Measurements from ENCODE around the gene COL11A1. TPM values are rescaled to one million over a fixed set of nuclear protein-coding genes. Genes with fewer than 3 reads are reported as not detected.

The COL11A1 gene
- total and polyA plus RNA-seq, 2 experiments from 2014 or later = 12.3 to 12.5 TPM

DNA sequence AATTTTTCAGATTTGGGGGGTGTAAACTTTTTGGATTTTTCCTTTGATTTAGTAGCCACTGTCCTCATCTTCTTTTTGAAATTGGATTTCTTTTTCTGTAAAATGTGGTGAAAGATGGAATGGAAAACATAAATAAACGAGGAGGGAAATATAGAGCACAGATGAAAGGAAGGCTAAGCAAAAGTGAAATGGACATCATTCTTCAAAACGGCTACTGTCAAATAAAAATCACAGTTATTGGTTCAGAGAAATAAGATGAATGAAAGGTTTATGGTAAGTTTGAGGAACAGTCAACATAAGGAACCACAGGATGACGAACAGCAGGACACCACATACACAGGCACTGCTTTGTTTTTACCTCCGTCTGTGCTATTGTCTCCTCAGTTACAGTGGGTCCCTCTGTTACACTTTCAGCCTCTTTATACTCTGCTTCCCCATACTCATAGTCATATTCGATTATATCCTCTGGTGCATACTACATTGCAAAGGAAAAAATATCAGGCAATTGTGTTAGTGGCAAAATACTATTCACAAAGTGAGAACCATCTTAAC is 82.4 kb downstream of the COL11A1 start (continued):
- no peak for TF ChIP-seq CREB1 (CRISPR knock-in tag; IDR thresholded peaks at IDR 0.05; ENCODE audit: low read depth)
- no peak for TF ChIP-seq ZNF331 (CRISPR knock-in tag; IDR thresholded peaks at IDR 0.05; ENCODE audit: low read depth)
- TF ChIP-seq STAT1 (IDR thresholded peaks at IDR 0.05; ENCODE audit: unreplicated experiment) = no peak
- no peak for TF ChIP-seq EZH2phosphoT487 (IDR thresholded peaks at IDR 0.05; ENCODE audit: unreplicated experiment)

DNA sequence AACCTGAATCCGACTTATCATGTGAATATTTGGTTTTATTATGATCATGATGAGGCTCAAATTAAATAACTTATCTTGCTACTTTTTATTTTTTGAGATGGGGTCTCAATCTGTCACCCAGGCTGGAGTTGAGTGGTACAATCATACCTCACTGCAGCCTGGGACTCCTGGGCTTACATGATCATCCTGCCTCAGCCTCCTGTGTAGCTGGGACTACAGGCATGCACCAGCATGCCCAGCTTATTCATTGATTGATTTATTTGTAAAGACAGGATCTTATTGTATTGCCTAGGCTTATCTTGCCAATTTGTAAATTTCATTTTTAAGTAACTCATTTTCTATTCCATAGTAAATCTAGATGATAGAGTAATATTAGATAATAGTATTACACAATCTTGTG is 84.3 kb downstream of the COL11A1 start:
- H3K27ac ChIP-seq (ENCODE audit: low read depth) = no peak overlapping the region
- H3K9me2 ChIP-seq (ENCODE audit: insufficient read depth) = no peaks in the 10 kb centered on the region
- H3K27me3 ChIP-seq (ENCODE audit: insufficient read depth) = no peaks in the 10 kb centered on the region
- H3K4me2 ChIP-seq = no peak overlapping the region
- H3K9me3 Mint-ChIP-seq = no peaks in the 10 kb centered on the region; the same call in 2 of the 3 replicates
- ATAC-seq (no peak), DNase-seq (ENCODE audit: low spot score) (no peak)
- peaks cover 8% of the 10 kb centered on the region for H3K4me1 Mint-ChIP-seq
- no peaks in the 10 kb centered on the region for H3K27me3 Mint-ChIP-seq (ENCODE audit: insufficient read depth, low read depth, poor library complexity)
- H3K27ac Mint-ChIP-seq = no peak overlapping the region
- H3K79me2 ChIP-seq (replicated peaks; ENCODE audit: insufficient read depth) = no peaks in the 10 kb centered on the region
- H2AFZ ChIP-seq = no peak overlapping the region
- no peak overlapping the region for H3K4me3 Mint-ChIP-seq
- no peaks in the 10 kb centered on the region for H3F3A ChIP-seq (replicated peaks; ENCODE audit: low read depth)
- H3K4me3 ChIP-seq = no peak overlapping the region
- H3K4me1 ChIP-seq (ENCODE audit: insufficient read depth) = peaks cover 4% of the 10 kb centered on the region
- no peaks in the 10 kb centered on the region for H3K36me3 ChIP-seq (ENCODE audit: insufficient read depth)
- no peaks in the 10 kb centered on the region for H4K20me1 ChIP-seq (replicated peaks; ENCODE audit: insufficient read depth)
- H3K36me3 Mint-ChIP-seq (ENCODE audit: low read depth) = peaks cover 4% of the 10 kb centered on the region; the same call in 1 of the 3 replicates
- TF ChIP-seq, protein P1, sequence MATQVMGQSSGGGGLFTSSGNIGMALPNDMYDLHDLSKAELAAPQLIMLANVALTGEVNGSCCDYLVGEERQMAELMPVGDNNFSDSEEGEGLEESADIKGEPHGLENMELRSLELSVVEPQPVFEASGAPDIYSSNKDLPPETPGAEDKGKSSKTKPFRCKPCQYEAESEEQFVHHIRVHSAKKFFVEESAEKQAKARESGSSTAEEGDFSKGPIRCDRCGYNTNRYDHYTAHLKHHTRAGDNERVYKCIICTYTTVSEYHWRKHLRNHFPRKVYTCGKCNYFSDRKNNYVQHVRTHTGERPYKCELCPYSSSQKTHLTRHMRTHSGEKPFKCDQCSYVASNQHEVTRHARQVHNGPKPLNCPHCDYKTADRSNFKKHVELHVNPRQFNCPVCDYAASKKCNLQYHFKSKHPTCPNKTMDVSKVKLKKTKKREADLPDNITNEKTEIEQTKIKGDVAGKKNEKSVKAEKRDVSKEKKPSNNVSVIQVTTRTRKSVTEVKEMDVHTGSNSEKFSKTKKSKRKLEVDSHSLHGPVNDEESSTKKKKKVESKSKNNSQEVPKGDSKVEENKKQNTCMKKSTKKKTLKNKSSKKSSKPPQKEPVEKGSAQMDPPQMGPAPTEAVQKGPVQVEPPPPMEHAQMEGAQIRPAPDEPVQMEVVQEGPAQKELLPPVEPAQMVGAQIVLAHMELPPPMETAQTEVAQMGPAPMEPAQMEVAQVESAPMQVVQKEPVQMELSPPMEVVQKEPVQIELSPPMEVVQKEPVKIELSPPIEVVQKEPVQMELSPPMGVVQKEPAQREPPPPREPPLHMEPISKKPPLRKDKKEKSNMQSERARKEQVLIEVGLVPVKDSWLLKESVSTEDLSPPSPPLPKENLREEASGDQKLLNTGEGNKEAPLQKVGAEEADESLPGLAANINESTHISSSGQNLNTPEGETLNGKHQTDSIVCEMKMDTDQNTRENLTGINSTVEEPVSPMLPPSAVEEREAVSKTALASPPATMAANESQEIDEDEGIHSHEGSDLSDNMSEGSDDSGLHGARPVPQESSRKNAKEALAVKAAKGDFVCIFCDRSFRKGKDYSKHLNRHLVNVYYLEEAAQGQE (IDR thresholded peaks at IDR 0.05; ENCODE audit: unreplicated experiment) = no peak
- TF ChIP-seq NANOG (IDR thresholded peaks at IDR 0.05; ENCODE audit: borderline replicate concordance) = no peak
- TF ChIP-seq EZH2 (IDR thresholded peaks at IDR 0.05; ENCODE audit: low read depth, unreplicated experiment) = no peak
- TF ChIP-seq POLR2AphosphoS5 (IDR thresholded peaks at IDR 0.05; ENCODE audit: low read depth) = no peak
- no peak for TF ChIP-seq JUNB (IDR thresholded peaks at IDR 0.05; ENCODE audit: unreplicated experiment)
- TF ChIP-seq ZNF331 (CRISPR knock-in tag; IDR thresholded peaks at IDR 0.05; ENCODE audit: low read depth) = no peak
- TF ChIP-seq, protein P2, sequence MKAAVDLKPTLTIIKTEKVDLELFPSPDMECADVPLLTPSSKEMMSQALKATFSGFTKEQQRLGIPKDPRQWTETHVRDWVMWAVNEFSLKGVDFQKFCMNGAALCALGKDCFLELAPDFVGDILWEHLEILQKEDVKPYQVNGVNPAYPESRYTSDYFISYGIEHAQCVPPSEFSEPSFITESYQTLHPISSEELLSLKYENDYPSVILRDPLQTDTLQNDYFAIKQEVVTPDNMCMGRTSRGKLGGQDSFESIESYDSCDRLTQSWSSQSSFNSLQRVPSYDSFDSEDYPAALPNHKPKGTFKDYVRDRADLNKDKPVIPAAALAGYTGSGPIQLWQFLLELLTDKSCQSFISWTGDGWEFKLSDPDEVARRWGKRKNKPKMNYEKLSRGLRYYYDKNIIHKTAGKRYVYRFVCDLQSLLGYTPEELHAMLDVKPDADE (IDR thresholded peaks at IDR 0.05) = no peak
- TF ChIP-seq, protein P3, sequence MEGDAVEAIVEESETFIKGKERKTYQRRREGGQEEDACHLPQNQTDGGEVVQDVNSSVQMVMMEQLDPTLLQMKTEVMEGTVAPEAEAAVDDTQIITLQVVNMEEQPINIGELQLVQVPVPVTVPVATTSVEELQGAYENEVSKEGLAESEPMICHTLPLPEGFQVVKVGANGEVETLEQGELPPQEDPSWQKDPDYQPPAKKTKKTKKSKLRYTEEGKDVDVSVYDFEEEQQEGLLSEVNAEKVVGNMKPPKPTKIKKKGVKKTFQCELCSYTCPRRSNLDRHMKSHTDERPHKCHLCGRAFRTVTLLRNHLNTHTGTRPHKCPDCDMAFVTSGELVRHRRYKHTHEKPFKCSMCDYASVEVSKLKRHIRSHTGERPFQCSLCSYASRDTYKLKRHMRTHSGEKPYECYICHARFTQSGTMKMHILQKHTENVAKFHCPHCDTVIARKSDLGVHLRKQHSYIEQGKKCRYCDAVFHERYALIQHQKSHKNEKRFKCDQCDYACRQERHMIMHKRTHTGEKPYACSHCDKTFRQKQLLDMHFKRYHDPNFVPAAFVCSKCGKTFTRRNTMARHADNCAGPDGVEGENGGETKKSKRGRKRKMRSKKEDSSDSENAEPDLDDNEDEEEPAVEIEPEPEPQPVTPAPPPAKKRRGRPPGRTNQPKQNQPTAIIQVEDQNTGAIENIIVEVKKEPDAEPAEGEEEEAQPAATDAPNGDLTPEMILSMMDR (conservative IDR thresholded peaks at IDR 0.05; ENCODE audit: low read depth in 2 of 2) = no peak
- TF ChIP-seq STAT1 (IDR thresholded peaks at IDR 0.05; ENCODE audit: unreplicated experiment) = no peak
- TF ChIP-seq ZNF114 (CRISPR knock-in tag; IDR thresholded peaks at IDR 0.05) = no peak
- no peak for TF ChIP-seq CREB1 (CRISPR knock-in tag; IDR thresholded peaks at IDR 0.05; ENCODE audit: low read depth)
- no peak for TF ChIP-seq EZH2phosphoT487 (IDR thresholded peaks at IDR 0.05; ENCODE audit: unreplicated experiment)

All from GM23338 (cell line).